ENCODE data around the gene HDAC9. TPM values are rescaled to one million over a fixed set of nuclear protein-coding genes. Genes with fewer than 3 reads are reported as not detected.

Gene HDAC9
- total RNA-seq, 2 donors from 2014 or later: 4.9 to 6.5 TPM

GRCh38 chr7:18845700-18846099, 350.2 kb downstream of the HDAC9 start:
- H3K4me1 Mint-ChIP-seq: no peaks in the 10 kb centered on the region
- DNase-seq (no peak), ATAC-seq (no peak)
- H3K27ac Mint-ChIP-seq: no peak overlapping the region
- H3K27me3 Mint-ChIP-seq: no peaks in the 10 kb centered on the region
- H3K9me3 ChIP-seq (ENCODE audit: control insufficient read depth, low read length, poor library complexity, severe bottlenecking): no peaks in the 10 kb centered on the region
- H3K36me3 Mint-ChIP-seq (ENCODE audit: low read depth): no peaks in the 10 kb centered on the region
- no peak overlapping the region for H3K4me3 Mint-ChIP-seq

GRCh38 chr7:18846765-18847215, 351.2 kb downstream of the HDAC9 start:
- H3K4me1 Mint-ChIP-seq: no peaks in the 10 kb centered on the region
- ATAC-seq: no peak
- no peak overlapping the region for H3K27ac Mint-ChIP-seq
- no peaks in the 10 kb centered on the region for H3K27me3 Mint-ChIP-seq
- no peak for DNase-seq
- no peaks in the 10 kb centered on the region for H3K36me3 Mint-ChIP-seq (ENCODE audit: low read depth)
- H3K4me3 Mint-ChIP-seq: no peak overlapping the region
- H3K9me3 ChIP-seq (ENCODE audit: control insufficient read depth, low read length, poor library complexity, severe bottlenecking): no peaks in the 10 kb centered on the region

- Mint-ChIP-seq H3K27me3 (no peaks in the 10 kb centered on the region), H3K36me3 (ENCODE audit: low read depth) (no peaks in the 10 kb centered on the region), H3K4me1 (no peaks in the 10 kb centered on the region), H3K4me3 (no peak overlapping the region), H3K27ac (no peak overlapping the region)
- H3K9me3 ChIP-seq (ENCODE audit: control insufficient read depth, low read length, poor library complexity, severe bottlenecking): no peaks in the 10 kb centered on the region
- DNase-seq (no peak), ATAC-seq (no peak)
Observed at GRCh38 chr7:18849130-18849529, 353.6 kb downstream of the HDAC9 start.

GRCh38 chr7:18855796-18856195, 360.2 kb downstream of the HDAC9 start:
- no peak for ATAC-seq
- no peak overlapping the region for H3K4me3 Mint-ChIP-seq
- H3K4me1 Mint-ChIP-seq: no peaks in the 10 kb centered on the region
- no peaks in the 10 kb centered on the region for H3K27me3 Mint-ChIP-seq
- DNase-seq: no peak
- H3K36me3 Mint-ChIP-seq (ENCODE audit: low read depth): no peaks in the 10 kb centered on the region
- H3K9me3 ChIP-seq (ENCODE audit: control insufficient read depth, low read length, poor library complexity, severe bottlenecking): no peaks in the 10 kb centered on the region
- no peak overlapping the region for H3K27ac Mint-ChIP-seq

- H3K36me3 Mint-ChIP-seq (ENCODE audit: low read depth): no peaks in the 10 kb centered on the region
- no peak overlapping the region for H3K4me3 Mint-ChIP-seq
- no peak for DNase-seq
- no peaks in the 10 kb centered on the region for H3K4me1 Mint-ChIP-seq
- no peaks in the 10 kb centered on the region for H3K9me3 ChIP-seq (ENCODE audit: control insufficient read depth, low read length, poor library complexity, severe bottlenecking)
- H3K27me3 Mint-ChIP-seq: no peaks in the 10 kb centered on the region
- no peak overlapping the region for H3K27ac Mint-ChIP-seq
- no peak for ATAC-seq
Observed at GRCh38 chr7:18858232-18858631, 362.7 kb downstream of the HDAC9 start.

- ATAC-seq (no peak), DNase-seq (no peak)
- no peaks in the 10 kb centered on the region for H3K4me1 Mint-ChIP-seq
- no peaks in the 10 kb centered on the region for H3K27me3 Mint-ChIP-seq
- H3K36me3 Mint-ChIP-seq (ENCODE audit: low read depth): no peaks in the 10 kb centered on the region
- no peak overlapping the region for H3K27ac Mint-ChIP-seq
- H3K9me3 ChIP-seq (ENCODE audit: control insufficient read depth, low read length, poor library complexity, severe bottlenecking): no peaks in the 10 kb centered on the region
- no peak overlapping the region for H3K4me3 Mint-ChIP-seq
Observed at GRCh38 chr7:18859318-18859717, 363.8 kb downstream of the HDAC9 start.

GRCh38 chr7:18860221-18860620, 364.7 kb downstream of the HDAC9 start:
- Mint-ChIP-seq H3K4me3 (no peak overlapping the region), H3K27ac (no peak overlapping the region), H3K36me3 (ENCODE audit: low read depth) (no peaks in the 10 kb centered on the region), H3K27me3 (no peaks in the 10 kb centered on the region), H3K4me1 (no peaks in the 10 kb centered on the region)
- DNase-seq (no peak), ATAC-seq (no peak)
- H3K9me3 ChIP-seq (ENCODE audit: control insufficient read depth, low read length, poor library complexity, severe bottlenecking): no peaks in the 10 kb centered on the region

GRCh38 chr7:18861514-18862118, 366.1 kb downstream of the HDAC9 start:
- no peaks in the 10 kb centered on the region for H3K27me3 Mint-ChIP-seq
- DNase-seq (no peak), ATAC-seq (no peak)
- H3K9me3 ChIP-seq (ENCODE audit: control insufficient read depth, low read length, poor library complexity, severe bottlenecking): no peaks in the 10 kb centered on the region
- no peaks in the 10 kb centered on the region for H3K4me1 Mint-ChIP-seq
- H3K36me3 Mint-ChIP-seq (ENCODE audit: low read depth): no peaks in the 10 kb centered on the region
- H3K4me3 Mint-ChIP-seq: no peak overlapping the region
- no peak overlapping the region for H3K27ac Mint-ChIP-seq

GRCh38 chr7:18864967-18865366, 369.4 kb downstream of the HDAC9 start:
- Mint-ChIP-seq H3K4me1 (no peaks in the 10 kb centered on the region), H3K36me3 (ENCODE audit: low read depth) (no peaks in the 10 kb centered on the region), H3K4me3 (no peak overlapping the region), H3K27ac (no peak overlapping the region), H3K27me3 (no peaks in the 10 kb centered on the region)
- ATAC-seq (no peak), DNase-seq (no peak)
- H3K9me3 ChIP-seq (ENCODE audit: control insufficient read depth, low read length, poor library complexity, severe bottlenecking): no peaks in the 10 kb centered on the region

- no peaks in the 10 kb centered on the region for H3K4me1 Mint-ChIP-seq
Observed at GRCh38 chr7:18866359-18867036, 370.9 kb downstream of the HDAC9 start.

GRCh38 chr7:18872344-18872743, 376.8 kb downstream of the HDAC9 start:
- Mint-ChIP-seq H3K36me3 (ENCODE audit: low read depth) (no peaks in the 10 kb centered on the region), H3K4me3 (no peak overlapping the region), H3K27me3 (no peaks in the 10 kb centered on the region)

More at GRCh38 chr7:18866359-18867036, 370.9 kb downstream of the HDAC9 start:
- no peak overlapping the region for H3K27ac Mint-ChIP-seq
- no peaks in the 10 kb centered on the region for H3K9me3 ChIP-seq (ENCODE audit: control insufficient read depth, low read length, poor library complexity, severe bottlenecking)
- no peaks in the 10 kb centered on the region for H3K27me3 Mint-ChIP-seq
- H3K4me3 Mint-ChIP-seq: no peak overlapping the region
- DNase-seq (no peak), ATAC-seq (no peak)
- no peaks in the 10 kb centered on the region for H3K36me3 Mint-ChIP-seq (ENCODE audit: low read depth)

GRCh38 chr7:18873734-18874336, 378.3 kb downstream of the HDAC9 start:
- ATAC-seq (no peak), DNase-seq (no peak)
- Mint-ChIP-seq H3K27me3 (no peaks in the 10 kb centered on the region), H3K36me3 (ENCODE audit: low read depth) (no peaks in the 10 kb centered on the region), H3K4me3 (no peak overlapping the region), H3K27ac (no peak overlapping the region), H3K4me1 (no peaks in the 10 kb centered on the region)
- no peaks in the 10 kb centered on the region for H3K9me3 ChIP-seq (ENCODE audit: control insufficient read depth, low read length, poor library complexity, severe bottlenecking)

More at GRCh38 chr7:18872344-18872743, 376.8 kb downstream of the HDAC9 start:
- DNase-seq (no peak), ATAC-seq (no peak)
- no peaks in the 10 kb centered on the region for H3K9me3 ChIP-seq (ENCODE audit: control insufficient read depth, low read length, poor library complexity, severe bottlenecking)
- Mint-ChIP-seq H3K4me1 (no peaks in the 10 kb centered on the region), H3K27ac (no peak overlapping the region)

- H3K9me3 ChIP-seq (ENCODE audit: control insufficient read depth, low read length, poor library complexity, severe bottlenecking): no peaks in the 10 kb centered on the region
- H3K36me3 Mint-ChIP-seq (ENCODE audit: low read depth): no peaks in the 10 kb centered on the region
- H3K27ac Mint-ChIP-seq: no peak overlapping the region
- no peak overlapping the region for H3K4me3 Mint-ChIP-seq
- no peaks in the 10 kb centered on the region for H3K27me3 Mint-ChIP-seq
- DNase-seq (no peak), ATAC-seq (no peak)
- H3K4me1 Mint-ChIP-seq: no peaks in the 10 kb centered on the region
Observed at GRCh38 chr7:18874880-18875279, 379.3 kb downstream of the HDAC9 start.

GRCh38 chr7:18877874-18878273, 382.3 kb downstream of the HDAC9 start:
- H3K4me1 Mint-ChIP-seq: no peaks in the 10 kb centered on the region
- H3K27ac Mint-ChIP-seq: no peak overlapping the region
- H3K36me3 Mint-ChIP-seq (ENCODE audit: low read depth): no peaks in the 10 kb centered on the region
- no peaks in the 10 kb centered on the region for H3K9me3 ChIP-seq (ENCODE audit: control insufficient read depth, low read length, poor library complexity, severe bottlenecking)
- DNase-seq: no peak
- H3K27me3 Mint-ChIP-seq: no peaks in the 10 kb centered on the region
- no peak overlapping the region for H3K4me3 Mint-ChIP-seq
- no peak for ATAC-seq
